ENCODE measurements around the gene PLAGL1.

- TF ChIP-seq, protein P1, sequence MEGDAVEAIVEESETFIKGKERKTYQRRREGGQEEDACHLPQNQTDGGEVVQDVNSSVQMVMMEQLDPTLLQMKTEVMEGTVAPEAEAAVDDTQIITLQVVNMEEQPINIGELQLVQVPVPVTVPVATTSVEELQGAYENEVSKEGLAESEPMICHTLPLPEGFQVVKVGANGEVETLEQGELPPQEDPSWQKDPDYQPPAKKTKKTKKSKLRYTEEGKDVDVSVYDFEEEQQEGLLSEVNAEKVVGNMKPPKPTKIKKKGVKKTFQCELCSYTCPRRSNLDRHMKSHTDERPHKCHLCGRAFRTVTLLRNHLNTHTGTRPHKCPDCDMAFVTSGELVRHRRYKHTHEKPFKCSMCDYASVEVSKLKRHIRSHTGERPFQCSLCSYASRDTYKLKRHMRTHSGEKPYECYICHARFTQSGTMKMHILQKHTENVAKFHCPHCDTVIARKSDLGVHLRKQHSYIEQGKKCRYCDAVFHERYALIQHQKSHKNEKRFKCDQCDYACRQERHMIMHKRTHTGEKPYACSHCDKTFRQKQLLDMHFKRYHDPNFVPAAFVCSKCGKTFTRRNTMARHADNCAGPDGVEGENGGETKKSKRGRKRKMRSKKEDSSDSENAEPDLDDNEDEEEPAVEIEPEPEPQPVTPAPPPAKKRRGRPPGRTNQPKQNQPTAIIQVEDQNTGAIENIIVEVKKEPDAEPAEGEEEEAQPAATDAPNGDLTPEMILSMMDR (IDR thresholded peaks at IDR 0.05), result no peak
- no peak for TF ChIP-seq POLR2A (IDR thresholded peaks at IDR 0.05)
Measured at GRCh38 chr6:143986463-143987065, 21.5 kb downstream of the PLAGL1 start.

All from lower leg skin (tissue), 3 donors.